ENCODE data around the gene ARSG.

Gene ARSG

DNA sequence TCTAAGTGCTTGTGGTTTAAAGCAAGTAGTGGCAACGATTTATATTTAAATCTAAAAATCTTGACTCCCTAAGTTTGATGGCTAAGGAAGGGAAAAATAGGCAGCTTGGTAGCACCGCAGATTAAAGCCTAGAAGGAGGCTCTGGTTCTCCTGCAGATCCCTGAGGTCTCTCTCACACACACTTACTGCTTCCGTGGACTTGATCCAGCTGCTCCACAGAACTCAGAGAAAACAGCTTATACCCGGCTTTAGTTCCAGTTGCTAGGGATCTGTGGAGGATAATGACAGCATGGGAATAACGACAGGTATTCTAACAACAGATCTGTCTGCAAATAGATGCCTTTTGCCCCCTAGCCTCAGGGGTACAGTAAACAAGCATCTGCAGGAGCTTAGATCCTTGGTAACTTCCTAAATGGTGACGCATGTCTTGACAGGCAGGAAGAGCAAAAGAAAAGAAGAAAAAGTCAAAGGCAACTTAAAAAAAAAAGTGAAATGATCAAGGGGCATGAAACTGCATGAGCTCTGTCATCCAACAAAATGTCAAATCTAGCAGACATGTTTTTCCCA lies 161.5 kb downstream of the ARSG start:
- no peak for DNase-seq (ENCODE audit: low spot score)

DNA sequence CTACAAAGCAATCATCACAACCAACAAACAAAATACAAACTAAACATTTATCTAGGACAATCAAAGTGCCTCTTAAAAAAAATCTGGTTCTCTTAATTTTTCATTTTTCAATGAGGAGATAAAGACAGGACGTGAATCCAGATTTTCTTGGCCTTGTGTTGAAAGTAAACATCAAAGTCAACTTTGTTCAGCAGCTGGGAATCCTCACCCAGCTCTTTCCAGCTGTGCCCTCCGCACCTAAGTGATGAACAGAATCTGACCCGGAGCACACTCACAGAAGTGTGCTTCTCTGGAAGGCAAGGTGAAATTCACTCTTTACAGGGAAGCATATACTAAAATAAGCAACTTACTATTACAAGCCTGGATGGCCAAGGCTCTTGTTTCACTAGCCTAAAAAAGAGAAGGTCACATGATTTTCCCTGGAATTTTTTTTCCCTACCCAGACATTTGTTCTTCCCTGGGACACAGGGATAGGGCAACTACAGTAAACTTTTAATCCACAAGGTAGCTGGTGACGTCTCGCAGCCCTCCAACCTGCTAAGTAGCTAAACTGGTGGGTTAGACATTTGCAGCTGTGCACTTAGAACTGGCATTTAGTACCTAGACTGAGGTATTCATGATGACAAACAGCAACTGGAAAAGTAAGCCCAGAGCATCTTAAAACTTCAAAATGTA lies 162.8 kb downstream of the ARSG start:
- DNase-seq (ENCODE audit: low spot score) = no peak

DNA sequence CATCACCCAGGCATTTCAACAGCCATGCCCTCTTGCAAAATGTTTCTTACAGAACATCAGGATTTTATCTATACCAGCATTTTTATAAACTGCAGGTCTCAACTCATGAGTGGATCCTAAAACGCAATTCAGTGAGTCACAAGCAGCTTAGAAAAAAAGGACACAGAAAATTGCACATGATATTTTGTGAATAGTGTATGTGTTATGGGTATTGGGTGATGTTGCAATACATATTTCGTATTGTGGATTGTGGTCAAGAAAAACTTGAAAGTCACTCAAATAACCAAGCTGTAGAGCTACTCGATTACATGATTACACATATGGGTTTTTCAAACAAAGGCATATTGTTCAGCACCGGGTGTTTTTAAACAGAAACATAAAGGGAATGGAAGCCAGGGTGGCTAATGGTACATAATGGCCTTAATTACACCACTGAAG lies 164.6 kb downstream of the ARSG start:
- DNase-seq (ENCODE audit: low spot score) = no peak

DNA sequence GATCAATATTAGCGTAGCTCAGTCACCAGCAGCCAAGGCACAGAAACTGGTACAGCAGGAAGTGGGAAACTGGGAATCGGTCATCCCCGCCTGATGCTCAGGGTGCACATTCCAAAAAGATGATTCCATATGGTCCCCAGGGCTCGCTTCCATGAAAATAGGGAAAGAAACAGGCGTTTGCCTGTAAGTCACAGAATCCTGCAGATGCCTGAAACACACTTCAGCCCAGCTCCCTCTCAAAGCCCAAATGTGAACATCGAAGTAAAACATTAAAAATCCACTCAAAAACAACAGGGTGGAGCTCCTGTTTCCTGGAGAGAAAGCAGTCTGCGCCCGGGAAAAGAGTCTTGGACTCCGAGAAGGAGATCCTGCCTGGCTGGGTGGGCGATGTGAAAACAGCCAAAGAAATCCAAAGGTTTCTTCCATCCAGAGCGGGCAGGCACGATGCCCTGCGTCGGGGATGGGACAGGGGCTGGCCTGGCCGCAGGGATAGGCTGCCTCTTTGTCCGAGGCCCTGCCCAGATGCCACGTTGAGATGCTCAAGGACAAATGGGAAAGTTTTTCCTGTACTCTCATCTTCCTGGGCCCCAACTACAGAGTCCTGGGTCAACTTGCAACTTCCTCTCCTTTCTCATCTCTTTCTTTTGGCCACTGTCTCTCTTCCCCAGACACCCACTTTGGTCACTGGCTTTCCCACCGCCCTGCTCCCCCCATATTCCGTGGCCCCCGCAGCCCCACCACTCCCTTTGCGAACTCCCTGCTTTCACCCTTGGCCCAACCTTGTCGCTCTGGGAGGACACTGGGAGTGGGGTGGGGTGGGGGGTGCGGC lies 165.3 kb downstream of the ARSG start:
- peak; percentile 78 for DNase-seq (ENCODE audit: low spot score)

DNA sequence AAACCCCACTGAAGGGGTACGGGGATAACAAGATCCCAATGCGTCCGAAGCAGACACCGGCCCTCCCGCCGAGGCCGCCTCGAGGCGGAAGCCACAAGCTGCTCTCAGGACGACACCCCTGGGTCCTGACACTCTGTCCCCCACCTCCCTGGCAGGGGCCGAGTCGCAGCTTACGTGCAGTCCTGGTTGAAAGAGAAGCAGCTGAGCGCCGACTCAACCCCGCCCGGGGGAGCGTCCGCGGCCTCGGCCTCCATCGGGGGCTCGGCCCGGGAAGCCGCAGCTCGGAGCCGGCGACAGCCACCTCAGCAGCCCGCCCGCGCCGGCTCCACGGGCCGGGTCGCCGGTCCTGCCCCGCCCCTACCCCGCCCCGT lies 165.9 kb downstream of the ARSG start, which contains the start of gene WIPI1:
Gene WIPI1 (minus strand): TSS at position 329 of the 371 bp plus-strand sequence. CDS start 75 bp downstream, at position 254.
- peak; percentile 39 for DNase-seq (ENCODE audit: low spot score)

DNA sequence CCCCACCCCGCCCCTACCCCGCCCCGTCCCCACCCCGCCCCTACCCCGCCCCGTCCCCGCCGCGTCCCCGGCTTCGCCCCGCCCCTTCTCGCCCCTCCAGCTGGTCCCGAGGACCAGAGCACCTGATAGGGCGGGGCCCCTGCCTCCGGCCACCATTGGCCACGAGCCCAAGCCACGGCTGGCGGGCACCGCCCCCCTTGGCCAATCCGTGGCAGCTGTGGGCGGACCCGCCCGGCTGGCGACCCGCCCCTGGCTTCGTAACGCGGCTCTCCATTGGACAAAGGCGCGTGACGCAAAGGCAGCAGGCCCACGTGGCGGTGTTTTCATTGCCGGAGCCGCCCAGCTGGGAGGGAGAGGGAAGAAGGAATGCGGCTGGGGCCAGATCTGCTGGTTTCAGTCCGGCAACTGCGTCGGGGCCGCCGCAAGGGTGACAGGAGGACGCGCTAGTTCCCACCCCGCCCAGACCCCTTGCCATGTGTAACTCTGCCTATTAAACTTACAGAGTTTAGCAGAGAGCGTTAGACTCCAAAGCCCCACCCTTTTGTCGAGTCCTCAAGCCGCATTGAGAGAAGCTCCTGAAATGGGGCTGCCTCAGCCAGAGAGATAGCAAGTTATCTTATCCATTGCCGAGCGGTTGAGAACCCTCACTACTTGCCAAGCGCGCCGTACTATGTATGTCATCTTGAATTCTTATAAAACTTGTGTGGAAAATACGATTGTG lies 166.4 kb downstream of the ARSG start:
- DNase-seq (ENCODE audit: low spot score) = peak; percentile 98

DNA sequence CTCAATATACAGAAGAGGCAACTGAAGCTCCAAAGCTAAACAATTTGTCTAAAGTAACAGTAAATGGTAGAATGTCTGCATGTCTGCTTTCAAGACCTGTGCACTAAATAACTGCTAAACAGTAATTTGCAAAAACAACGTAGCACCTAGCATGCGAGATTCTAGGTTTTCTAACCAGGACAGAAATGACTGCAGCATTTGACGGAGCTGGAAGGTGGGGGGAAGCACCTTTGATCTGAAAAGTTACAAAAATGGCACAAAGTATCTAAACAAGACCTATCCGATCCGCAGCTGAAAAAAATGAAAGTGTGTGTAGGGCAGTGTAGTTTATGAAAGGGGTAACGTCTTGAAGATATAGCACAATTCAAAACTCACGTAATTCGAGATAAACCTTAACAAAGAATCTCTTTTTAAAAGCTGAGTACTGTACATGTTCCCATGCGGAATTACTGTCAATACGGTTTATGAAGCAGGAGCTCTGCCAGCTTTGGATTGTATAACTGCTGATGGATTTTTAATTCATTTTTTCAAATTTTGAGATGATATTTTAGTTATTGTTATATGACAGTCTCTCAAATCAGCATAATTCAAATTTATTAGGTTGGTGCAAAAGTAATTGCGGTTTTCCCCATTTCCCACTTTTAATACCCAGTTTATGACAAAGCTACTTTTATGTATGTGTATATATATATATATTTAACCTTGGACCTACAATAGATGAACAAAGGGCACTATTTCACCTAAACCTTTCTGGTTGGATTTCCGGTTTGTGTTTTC lies 167.2 kb downstream of the ARSG start:
- DNase-seq (ENCODE audit: low spot score) = no peak

DNA sequence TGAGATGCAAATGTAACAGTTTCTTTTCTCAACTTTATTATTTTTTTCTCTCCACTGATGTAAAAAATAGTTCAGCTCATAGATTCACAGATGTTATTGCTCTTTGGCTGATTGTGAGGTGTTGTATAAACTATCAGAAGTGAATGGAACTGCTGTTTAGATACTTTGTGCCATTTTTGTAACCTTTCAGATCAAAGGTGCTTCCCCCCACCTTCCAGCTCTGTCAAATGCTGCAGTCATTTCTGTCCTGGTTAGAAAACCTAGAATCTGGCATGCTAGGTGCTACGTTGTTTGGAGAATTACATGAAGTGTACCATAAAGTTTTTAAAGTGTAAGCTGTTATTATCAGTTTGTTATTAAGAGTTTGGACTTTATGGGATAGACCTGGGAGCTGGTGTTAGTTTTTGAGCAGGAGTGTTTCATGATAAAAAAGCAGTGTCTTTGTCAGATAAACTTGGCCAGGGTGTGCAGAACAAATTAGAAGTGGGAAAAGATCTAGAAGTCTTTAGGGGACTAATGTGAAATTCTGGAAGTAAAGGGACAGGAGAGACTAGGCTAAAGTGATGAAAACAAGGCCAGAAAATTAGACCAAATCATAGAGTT lies 167.8 kb downstream of the ARSG start:
- DNase-seq (ENCODE audit: low spot score) = no peak

DNA sequence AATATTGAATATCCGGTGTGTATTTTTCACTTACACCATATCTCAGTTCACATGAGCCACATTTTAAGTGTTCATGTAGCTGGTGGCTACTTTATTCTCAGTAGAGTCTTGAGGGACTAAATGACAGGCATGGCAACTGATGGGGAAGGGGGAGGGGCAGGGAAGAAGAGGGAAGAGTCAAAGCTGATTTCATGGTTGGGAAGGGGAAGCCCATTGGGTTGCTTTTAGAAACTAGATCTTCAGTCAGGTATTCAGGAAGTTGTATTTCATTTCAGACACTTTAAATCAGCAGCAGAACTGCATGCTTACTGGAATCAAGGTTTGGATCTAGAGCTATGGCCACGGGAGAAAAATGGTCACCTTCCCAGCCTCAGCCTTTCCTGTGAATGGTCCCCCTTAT lies 168.9 kb downstream of the ARSG start:
- no peak for DNase-seq (ENCODE audit: low spot score)

DNA sequence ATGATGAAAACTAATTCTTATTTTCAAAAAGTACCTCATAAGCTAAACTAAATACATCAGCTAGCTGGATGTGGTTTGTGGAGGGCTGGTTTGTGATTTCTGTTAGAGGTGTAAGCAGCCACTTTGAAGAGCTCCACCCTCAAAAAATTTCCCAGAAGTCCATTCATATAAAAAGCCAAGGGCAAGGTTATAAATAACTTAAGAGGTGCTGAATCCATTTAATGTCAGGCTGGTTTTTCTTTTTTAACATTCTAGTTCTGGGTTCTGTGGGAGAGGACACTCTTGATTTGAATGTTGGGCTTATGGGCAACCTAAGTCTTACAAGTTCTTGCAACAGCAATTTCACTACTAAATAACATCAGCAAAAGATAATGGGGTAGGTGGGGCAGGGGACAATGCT lies 169.4 kb downstream of the ARSG start:
- DNase-seq (ENCODE audit: low spot score) = no peak

DNA sequence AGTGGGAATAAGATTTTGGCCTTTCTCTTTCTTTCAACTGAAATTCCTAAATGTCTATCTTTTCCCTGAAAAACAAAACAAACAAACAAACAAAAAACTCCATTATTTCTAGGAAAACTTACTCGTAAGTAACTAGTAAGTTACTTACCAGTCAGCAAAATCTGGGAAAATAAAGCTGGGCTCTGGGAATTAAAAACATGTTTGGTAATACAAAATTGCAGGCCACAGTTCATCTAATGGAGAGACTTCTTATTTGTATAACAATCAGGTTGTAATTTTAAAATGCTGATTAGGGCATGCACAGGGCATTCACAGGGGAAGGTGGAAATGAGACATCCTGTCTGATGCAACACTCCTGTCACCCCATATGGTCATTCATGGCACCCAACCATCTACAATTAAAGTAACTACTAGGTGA lies 169.8 kb downstream of the ARSG start:
- no peak for DNase-seq (ENCODE audit: low spot score)

DNA sequence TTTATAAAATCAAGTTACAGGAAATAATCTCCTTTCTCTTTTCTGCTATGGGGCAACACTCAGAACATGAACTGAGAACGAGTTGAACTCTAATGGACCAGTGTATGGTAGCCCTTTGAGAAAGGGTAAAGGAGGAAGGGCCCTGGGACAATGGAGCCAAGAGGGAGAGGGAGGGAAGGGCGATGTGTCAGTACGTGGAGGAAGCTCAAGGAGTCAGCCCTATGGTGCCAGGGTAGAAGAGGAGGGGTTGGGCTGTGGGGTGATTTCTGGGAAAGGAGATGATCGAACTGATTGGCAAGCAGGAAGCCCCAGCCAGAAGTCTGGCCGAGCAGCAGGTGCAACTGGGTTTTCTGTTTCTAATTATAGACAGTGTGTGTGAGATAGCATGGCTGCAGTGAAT lies 170.3 kb downstream of the ARSG start:
- peak; percentile 60 for DNase-seq (ENCODE audit: low spot score)

DNA sequence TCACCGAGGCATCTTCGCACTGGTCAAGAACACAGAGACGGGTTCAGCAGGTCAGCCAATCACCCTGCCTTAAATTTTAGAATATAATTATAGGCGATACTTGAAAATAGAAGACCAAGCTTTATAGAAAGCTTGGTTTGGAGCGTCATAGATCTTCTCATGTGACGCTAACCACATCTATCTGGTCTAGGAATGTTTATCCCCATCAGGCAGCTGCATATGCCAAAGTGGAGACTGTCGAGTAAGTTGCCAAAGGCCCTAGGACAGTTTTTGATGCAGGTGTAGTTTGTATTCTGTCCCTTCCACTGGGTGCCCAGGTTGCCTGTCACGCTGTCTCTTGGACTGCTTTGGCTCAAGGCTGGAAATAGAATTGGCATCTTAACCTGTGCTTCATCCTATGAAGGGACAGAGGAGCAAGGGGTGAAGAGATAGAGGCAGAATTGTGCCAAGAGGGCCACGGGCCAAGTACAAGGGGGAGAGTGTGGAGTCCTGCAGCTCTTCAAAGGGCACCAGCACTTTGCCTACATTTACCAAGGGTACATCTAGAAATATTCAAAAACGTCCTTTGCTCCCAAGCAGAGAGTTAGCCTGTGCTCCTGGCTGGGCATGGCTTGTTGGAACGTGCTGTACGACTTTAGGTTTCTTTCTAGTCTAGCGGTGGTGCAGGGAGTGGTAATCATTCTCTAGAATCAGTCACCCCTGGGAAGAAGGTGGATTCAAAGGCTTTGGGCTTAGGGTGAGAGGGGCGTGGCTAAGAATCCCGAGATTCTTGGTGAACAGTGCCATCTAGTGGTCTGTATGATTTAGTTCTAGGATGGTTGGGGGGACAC lies 171.3 kb downstream of the ARSG start:
- DNase-seq (ENCODE audit: low spot score) = peak; percentile 88

DNA sequence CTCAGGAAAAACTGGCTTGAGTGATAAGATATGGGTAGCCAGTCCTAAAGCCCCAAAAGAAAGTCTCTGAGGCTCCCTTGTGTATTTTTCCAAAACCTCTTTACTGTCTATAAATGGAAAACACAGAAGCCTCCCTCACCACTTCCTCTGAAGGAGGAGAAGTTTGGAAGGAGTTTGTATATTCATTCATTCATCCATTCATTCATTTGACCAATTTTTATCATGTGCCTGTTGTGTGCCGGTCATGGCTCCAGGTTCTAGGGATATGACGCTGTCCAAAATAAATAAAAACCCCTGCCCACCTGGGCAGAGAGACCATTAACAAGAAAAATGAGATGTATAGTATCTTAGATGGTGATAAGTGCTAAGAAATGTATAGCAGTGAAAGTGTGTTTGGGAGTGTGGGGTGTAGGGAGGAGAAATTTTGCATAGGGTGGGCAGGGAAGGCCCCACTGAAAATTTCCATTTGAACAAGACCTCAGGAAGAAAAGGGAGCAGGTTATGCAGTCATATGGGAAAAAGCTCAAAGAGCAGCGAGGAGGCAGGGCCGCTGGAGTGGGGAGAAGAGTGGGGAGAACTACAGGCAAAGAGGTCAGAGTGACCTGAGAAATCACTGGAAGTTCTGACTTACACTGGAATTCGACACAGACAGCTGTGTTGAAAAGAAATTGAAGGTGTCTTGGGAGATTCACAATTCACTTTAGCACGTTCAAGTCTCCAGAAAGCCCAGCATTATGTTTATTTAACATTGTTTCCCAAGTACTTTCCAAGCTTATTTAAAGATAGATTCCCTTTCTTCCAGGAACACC lies 172.1 kb downstream of the ARSG start:
- DNase-seq (ENCODE audit: low spot score) = no peak

DNA sequence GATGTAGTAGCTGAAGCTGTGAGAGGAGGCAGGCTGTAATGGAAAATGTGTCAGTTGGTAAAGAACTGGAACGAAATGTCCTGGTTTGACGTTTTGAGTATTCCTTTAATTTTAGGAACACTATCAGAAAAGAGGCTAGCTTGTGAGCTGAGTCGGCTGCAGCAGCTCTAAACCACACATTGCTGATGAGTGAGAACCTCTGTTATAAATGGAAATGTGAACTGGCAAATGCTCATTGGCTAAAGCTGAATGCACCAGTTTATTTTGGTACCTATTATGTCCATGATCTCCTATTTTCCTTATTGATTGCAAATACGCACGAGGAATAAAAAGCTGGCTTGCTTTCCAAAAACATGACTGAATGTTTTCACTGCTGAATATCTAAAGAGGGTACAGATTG lies 177.0 kb downstream of the ARSG start:
- no peak for DNase-seq (ENCODE audit: low spot score)

DNA sequence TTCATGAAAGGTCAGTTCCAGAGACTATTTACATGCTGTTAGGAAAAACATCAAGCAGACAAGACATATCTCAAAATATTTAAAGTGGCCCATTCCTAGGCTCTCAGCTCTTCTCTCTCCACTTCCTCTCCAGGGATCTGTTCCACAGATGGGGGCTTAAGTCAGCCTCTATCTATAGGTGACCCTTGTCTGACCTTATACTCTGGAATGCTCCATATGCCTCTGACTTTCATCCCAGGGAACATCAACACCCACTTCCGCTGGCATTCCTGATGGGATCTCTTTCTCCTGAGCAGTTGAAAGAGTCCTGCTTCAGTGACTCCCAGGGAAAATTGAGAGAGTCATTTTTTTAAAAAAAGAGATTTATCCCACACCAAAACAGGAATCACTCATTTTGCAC lies 177.5 kb downstream of the ARSG start:
- DNase-seq (ENCODE audit: low spot score) = peak; percentile 37
